AG09319 (cell line): Measurements from ENCODE around the gene KANK2.

Source experiments
- DNase-seq: peaks from one replicate; pipeline ENCODE4 v3.0.0-alpha.2; 2010; ENCODE audit warnings: low read depth; ENCODE audit errors: extremely low read depth
- TF ChIP-seq, protein P1 (sequence below): IDR thresholded peaks from 2 replicates; pipeline ENCODE4 v1.5.1; 2011; ENCODE audit warnings: low read depth, mild to moderate bottlenecking, inconsistent platforms, low read length, moderate library complexity

The KANK2 gene

DNA sequence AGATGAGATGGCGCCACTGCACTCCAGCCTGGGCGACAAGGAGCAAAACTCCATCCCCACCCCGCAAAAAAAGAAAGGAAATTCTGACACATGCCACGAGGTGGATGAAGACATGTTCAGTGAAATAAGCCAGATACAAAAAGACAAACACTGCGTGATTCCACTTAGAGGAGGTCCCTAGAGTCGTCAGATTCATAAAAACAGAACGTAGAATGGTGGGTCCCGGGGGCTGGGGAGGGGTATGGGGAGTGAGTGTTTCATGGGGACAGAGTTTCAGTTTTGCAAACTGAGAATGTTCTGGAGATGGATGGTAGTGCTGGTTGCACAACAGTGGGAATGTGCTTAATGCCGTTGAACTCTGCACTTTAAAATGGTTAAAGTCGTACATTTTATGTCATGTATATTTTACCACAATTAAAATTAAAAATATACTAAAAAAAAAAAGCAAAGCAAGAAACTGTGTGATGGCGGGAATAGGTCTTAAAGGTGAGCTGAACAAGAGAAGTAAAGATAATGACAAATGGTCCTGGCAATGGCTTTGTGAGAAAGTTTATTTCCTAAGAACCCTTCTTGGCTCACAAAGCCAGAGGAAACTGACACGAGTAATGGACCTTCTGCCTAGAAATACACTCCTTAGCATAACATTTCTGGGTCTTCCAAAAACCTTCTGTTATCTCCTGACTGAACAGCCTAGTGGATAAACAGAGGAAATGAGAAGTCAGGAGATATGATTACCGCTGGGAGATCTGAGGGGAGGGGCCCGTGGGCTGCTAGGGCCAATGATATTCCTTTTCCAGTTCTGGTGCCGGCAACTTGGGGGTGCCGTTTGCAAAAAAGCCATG, 37.5 kb downstream of the KANK2 start:
- TF ChIP-seq, protein P1, sequence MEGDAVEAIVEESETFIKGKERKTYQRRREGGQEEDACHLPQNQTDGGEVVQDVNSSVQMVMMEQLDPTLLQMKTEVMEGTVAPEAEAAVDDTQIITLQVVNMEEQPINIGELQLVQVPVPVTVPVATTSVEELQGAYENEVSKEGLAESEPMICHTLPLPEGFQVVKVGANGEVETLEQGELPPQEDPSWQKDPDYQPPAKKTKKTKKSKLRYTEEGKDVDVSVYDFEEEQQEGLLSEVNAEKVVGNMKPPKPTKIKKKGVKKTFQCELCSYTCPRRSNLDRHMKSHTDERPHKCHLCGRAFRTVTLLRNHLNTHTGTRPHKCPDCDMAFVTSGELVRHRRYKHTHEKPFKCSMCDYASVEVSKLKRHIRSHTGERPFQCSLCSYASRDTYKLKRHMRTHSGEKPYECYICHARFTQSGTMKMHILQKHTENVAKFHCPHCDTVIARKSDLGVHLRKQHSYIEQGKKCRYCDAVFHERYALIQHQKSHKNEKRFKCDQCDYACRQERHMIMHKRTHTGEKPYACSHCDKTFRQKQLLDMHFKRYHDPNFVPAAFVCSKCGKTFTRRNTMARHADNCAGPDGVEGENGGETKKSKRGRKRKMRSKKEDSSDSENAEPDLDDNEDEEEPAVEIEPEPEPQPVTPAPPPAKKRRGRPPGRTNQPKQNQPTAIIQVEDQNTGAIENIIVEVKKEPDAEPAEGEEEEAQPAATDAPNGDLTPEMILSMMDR, result no peak
- DNase-seq, result no peak

DNA sequence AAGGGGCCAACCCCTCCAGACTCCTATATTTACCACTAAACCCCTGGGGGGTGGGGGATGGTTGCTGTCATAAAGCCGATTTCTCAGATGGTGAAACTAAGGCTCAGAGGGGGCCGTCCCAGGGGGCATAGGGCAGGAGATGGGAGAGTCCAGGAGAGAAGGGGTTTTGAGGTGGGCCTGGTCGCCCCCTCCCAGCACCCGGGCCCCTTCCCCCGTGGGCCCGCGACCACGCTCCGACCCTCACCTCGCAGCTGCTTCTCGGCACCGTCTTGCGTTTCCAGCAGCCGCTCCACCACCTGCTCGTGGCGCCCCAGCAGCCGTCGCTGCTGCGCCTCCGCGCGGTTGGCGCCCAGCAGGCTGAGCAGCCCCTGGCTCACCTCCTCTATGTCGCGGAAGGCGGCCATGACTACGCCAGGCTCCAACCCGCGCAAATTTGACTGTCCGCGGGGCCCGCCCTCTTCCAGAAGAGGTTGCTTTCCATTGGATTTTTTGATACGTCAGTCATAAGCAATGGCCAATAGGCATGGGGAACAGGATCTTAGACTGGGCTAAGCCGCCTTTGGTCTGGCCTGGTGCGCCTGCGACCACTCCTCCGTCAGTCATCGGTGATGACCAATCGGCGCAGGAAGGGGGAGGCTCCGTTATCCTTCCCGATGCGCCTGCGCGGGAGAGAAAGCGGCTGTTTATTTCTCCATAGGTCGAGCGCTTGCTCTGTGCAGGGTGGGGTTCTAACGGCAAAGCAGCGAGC, 41.8 kb downstream of the KANK2 start, which contains the start of gene SPC24:
Gene SPC24, minus strand, starts transcription at position 410 of the 748 bp plus-strand sequence. Its CDS starts 6 bp downstream, at position 404.
- TF ChIP-seq, protein P1, result no peak
- peak; percentile 98 for DNase-seq

GRCh38 chr19:11154683-11155047, 42.7 kb downstream of the KANK2 start:
- TF ChIP-seq, protein P1, result no peak

GRCh38 chr19:11152318-11153062, 44.9 kb downstream of the KANK2 start:
- no peak for DNase-seq
- TF ChIP-seq, protein P1, result no peak; the same call in 1 of the 2 replicates

More at GRCh38 chr19:11154683-11155047, 42.7 kb downstream of the KANK2 start:
- DNase-seq, result no peak

GRCh38 chr19:11151181-11151580, 46.2 kb downstream of the KANK2 start:
- no peak for DNase-seq
- TF ChIP-seq, protein P1, result no peak

DNA sequence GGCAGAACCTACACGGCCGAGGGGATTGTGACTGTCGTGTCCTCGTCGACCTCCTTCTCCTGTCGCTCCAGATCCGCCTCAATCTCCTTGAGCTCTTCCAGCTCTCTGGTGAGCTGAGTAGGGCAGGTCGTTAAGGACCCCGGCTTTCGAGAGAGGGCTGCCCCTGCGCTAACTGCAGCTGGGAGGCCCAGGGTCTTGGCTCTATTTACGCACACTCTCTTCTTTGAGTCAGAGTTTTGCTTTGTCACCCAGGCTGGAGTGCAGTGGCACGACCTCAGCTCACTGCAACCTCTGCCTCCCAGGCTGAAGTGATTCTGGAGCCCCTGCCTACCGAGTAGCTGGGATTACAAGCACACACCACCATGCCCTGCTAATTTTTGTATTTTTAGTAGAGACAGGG, 49.3 kb downstream of the KANK2 start:
- TF ChIP-seq, protein P1, result no peak
- DNase-seq, result no peak
